Activated CD8-positive, alpha-beta T cell treated with anti-CD3 and anti-CD28 coated beads, Interleukin-2, amount 10 ng/mL, durations not matched to agents 7 days and 5 days (primary cell): ENCODE data around the gene FADS2. TPM values are rescaled to one million over a fixed set of nuclear protein-coding genes. Genes with fewer than 3 reads are reported as not detected.
A peak's percentile ranks its signal among the peaks of the same experiment; 100 is the strongest.

Source experiments
- ATAC-seq: fragments of 150-1000 bp; cut with Tn5 transposase; one replicate; pipeline ENCODE4 v1.10.0; 2021; ENCODE audit warnings: moderate library complexity
- CTCF ChIA-PET: fragments of 350-600 bp; sonication (Branson Sonifier 250); formaldehyde crosslinking; loops from one replicate; lab custom pipeline; 2021; ENCODE audit warnings: antibody characterized with exemption; lab: Charles Lee
- POLR2A ChIA-PET: fragments of 350-600 bp; sonication (Branson Sonifier 250); formaldehyde crosslinking; loops from one replicate; lab custom pipeline; 2021; ENCODE audit warnings: antibody characterized with exemption; lab: Charles Lee
- DNase-seq: peaks from one replicate; pipeline ENCODE4 v3.0.0-alpha.2; 2020
- H3K27ac Mint-ChIP-seq: one replicate; pipeline ENCODE4 v1.8.0; 2021; ENCODE audit warnings: mild to moderate bottlenecking, mixed read lengths
- H3K27me3 Mint-ChIP-seq: one replicate; pipeline ENCODE4 v1.8.0; 2021; ENCODE audit warnings: low read depth, mixed read lengths
- H3K36me3 Mint-ChIP-seq: one replicate; pipeline ENCODE4 v1.8.0; 2021; ENCODE audit warnings: low read depth, mixed read lengths
- H3K4me1 Mint-ChIP-seq: one replicate; pipeline ENCODE4 v1.8.0; 2021; ENCODE audit warnings: low read depth, mixed read lengths
- H3K4me3 Mint-ChIP-seq: one replicate; pipeline ENCODE4 v1.8.0; 2021; ENCODE audit warnings: mild to moderate bottlenecking, mixed read lengths
- H3K9me3 Mint-ChIP-seq: one replicate; pipeline ENCODE4 v1.8.0; 2022; ENCODE audit warnings: mixed read lengths; ENCODE audit not compliant: insufficient read depth
- total RNA-seq, 2 experiments: library from RNA; stranded (reverse); gene quantifications; one replicate each; pipeline ENCODE4 v1.2.3, GENCODE V29; 2021

FADS2 gene
- total RNA-seq, 2 experiments from 2014 or later, result 395 to 416 TPM

DNA sequence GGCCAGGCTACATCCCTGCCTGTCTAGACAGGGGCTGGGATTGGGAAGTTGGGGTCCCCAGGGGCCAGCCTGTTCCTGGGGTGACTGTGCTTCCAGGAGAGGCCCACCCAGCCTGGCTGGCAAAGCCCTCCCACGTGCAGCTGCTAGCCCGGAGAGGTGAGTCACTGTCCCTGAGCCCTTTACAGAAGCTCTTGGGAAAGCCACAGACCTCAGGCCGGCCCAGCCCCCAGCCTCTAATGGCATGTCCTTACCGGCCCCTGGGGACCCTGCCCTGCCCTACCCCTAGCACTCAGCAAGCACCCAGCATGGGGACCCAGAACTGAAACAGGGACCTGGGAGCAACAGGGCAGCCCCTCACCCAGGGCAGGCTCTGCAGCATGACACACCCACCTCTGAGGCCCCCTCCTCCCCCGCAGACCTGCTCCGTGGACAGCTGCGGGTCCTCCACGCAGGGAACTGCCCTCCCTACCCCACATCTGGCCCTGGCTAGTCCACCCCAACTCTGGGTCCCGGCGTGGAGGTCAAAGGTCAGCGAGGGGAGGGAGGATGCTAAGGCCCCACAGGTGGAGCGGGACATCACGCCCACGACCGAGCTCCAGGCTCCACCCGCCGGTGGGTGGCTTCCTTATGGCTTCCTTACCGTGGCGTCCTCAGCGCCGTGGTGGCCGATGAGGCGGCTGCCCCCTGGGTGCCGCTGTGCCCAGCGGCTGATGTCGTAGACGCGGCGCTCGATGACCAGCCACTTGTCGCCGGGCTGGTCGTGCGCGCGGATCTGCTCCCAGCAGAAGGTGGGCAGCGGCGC, 62.6 kb downstream of the FADS2 start:
- H3K27me3 Mint-ChIP-seq, result peaks cover 4% of the 10 kb centered on the region
- no peaks in the 10 kb centered on the region for H3K36me3 Mint-ChIP-seq
- peak overlapping the region; percentile 79 for H3K4me3 Mint-ChIP-seq
- H3K27ac Mint-ChIP-seq, result peak overlapping the region; percentile 30
- peaks cover 4% of the 10 kb centered on the region for H3K4me1 Mint-ChIP-seq
- DNase-seq (peak; percentile 45), ATAC-seq (peak; percentile 54)
- ChIA-PET CTCF (interaction anchor here (1.1 to 5.2 kb wide), 6 partner anchors 8 to 455 kb away, joined by 3 to 27 read pairs (median 9); no protein-coding TSS in a partner anchor), POLR2A (no interaction called here)
- H3K9me3 Mint-ChIP-seq, result no peaks in the 10 kb centered on the region

GRCh38 chr11:61891331-61892084, 63.4 kb downstream of the FADS2 start, which contains the start of gene FADS3:
Gene FADS3, minus strand, starts transcription at chr11:61891545. Its CDS starts 164 bp downstream, at chr11:61891381.
- Mint-ChIP-seq H3K27me3 (peaks cover 4% of the 10 kb centered on the region), H3K27ac (peak within 1 kb of the TSS; percentile 30), H3K4me3 (peak within 1 kb of the TSS; percentile 79), H3K9me3 (no peaks in the 10 kb centered on the region), H3K36me3 (no peaks in the 10 kb centered on the region), H3K4me1 (peaks cover 4% of the 10 kb centered on the region)
- DNase-seq, result peak; percentile 58
- ATAC-seq, result peak; percentile 85
- ChIA-PET CTCF (interaction anchor here (1.4 to 5.2 kb wide), 6 partner anchors 8 to 217 kb away, joined by 6 to 27 read pairs (median 11); no protein-coding TSS in a partner anchor), POLR2A (no interaction called here)

GRCh38 chr11:61892085-61892370, 63.9 kb downstream of the FADS2 start:
- no peak for DNase-seq
- H3K4me1 Mint-ChIP-seq, result peaks cover 4% of the 10 kb centered on the region
- peaks cover 4% of the 10 kb centered on the region for H3K27me3 Mint-ChIP-seq
- H3K4me3 Mint-ChIP-seq, result peak overlapping the region; percentile 64
- no peaks in the 10 kb centered on the region for H3K36me3 Mint-ChIP-seq
- H3K9me3 Mint-ChIP-seq, result no peaks in the 10 kb centered on the region
- no peak overlapping the region for H3K27ac Mint-ChIP-seq
- ChIA-PET CTCF (interaction anchor here (1.9 to 5.2 kb wide), 5 partner anchors 21 to 216 kb away, joined by 6 to 27 read pairs (median 11); no protein-coding TSS in a partner anchor), POLR2A (interaction anchor here (0.8 kb wide), 1 partner anchor 76 kb away, joined by 3 read pairs; the partner anchor contains the start of gene FTH1)
- ATAC-seq, result no peak

- ChIA-PET POLR2A (no interaction called here), CTCF (interaction anchor here (1.9 to 3.7 kb wide), 3 partner anchors 23 to 214 kb away, joined by 7 to 13 read pairs (median 11); no protein-coding TSS in a partner anchor)
- H3K27ac Mint-ChIP-seq, result no peak overlapping the region
- no peaks in the 10 kb centered on the region for H3K9me3 Mint-ChIP-seq
- no peaks in the 10 kb centered on the region for H3K36me3 Mint-ChIP-seq
- no peak overlapping the region for H3K4me3 Mint-ChIP-seq
- H3K27me3 Mint-ChIP-seq, result peaks cover 4% of the 10 kb centered on the region
- DNase-seq (no peak), ATAC-seq (no peak)
- H3K4me1 Mint-ChIP-seq, result peaks cover 6% of the 10 kb centered on the region
These were observed 65.9 kb downstream of the FADS2 start for GRCh38 chr11:61893981-61894380.

DNA sequence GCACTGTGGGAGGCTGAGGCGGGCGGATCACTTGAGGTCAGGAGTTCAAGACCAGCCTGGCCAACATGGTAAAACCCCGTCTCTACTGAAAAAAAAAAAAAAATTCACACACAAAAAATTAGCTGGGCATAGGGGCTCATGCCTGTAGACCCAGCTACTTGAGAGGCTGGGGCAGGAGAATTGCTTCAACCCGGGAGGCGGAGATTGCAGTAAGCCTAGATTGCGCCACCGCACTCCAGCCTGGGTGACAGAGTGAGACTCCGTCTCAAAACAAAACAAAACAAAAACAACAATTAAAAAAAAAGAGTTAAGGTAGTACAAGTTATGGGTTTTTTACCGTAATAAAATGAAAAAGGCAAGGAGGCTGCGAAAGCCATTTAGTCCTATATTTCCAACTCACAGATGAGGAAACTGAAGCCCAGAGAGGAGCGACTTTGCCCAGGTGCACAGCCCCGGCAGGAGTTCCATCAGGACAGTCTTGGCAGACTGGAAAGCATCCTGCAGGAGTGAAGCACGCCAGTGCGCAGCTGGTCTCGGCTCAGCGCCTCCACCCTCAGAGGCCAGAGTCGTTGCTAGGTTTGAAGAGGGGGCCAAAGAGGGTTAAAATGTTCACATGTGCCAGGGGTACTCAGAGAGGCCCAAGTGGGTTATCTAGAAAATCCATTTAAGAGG, 67.1 kb downstream of the FADS2 start:
- Mint-ChIP-seq H3K4me1 (peaks cover 10% of the 10 kb centered on the region), H3K27me3 (peaks cover 4% of the 10 kb centered on the region), H3K4me3 (no peak overlapping the region), H3K9me3 (no peaks in the 10 kb centered on the region), H3K36me3 (no peaks in the 10 kb centered on the region), H3K27ac (no peak overlapping the region)
- CTCF ChIA-PET, result interaction anchor here (7.8 to 11.5 kb wide), 3 partner anchors 54 to 214 kb away, joined by 139 to 337 read pairs (median 193); partner anchors contain the start of gene BEST1
- POLR2A ChIA-PET, result no interaction called here
- DNase-seq, result no peak
- no peak for ATAC-seq

DNA sequence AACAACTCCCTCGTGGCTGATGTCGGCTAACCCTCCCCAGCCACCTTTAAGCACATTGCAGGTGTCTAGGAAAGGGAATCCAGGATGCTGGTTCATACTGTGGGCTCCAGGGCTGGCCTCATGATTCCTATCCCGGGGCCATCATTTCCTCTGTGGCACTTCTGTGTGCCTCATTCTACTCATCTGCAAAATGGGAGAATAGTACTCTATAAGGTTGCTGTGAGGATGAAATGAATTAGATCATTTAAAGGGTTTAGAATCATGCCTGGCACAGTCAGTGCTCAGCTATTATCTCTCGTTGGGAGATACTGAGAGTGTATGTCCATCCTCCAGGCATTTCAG, 67.6 kb downstream of the FADS2 start:
- Mint-ChIP-seq H3K4me3 (no peak overlapping the region), H3K27ac (no peak overlapping the region), H3K9me3 (no peaks in the 10 kb centered on the region), H3K27me3 (peaks cover 4% of the 10 kb centered on the region), H3K4me1 (peaks cover 9% of the 10 kb centered on the region), H3K36me3 (no peaks in the 10 kb centered on the region)
- POLR2A ChIA-PET, result no interaction called here
- CTCF ChIA-PET, result interaction anchor here (1.1 to 11.5 kb wide), 5 partner anchors 53 to 214 kb away, joined by 3 to 337 read pairs (median 139); partner anchors contain the start of gene BEST1
- no peak for DNase-seq
- ATAC-seq, result no peak

DNA sequence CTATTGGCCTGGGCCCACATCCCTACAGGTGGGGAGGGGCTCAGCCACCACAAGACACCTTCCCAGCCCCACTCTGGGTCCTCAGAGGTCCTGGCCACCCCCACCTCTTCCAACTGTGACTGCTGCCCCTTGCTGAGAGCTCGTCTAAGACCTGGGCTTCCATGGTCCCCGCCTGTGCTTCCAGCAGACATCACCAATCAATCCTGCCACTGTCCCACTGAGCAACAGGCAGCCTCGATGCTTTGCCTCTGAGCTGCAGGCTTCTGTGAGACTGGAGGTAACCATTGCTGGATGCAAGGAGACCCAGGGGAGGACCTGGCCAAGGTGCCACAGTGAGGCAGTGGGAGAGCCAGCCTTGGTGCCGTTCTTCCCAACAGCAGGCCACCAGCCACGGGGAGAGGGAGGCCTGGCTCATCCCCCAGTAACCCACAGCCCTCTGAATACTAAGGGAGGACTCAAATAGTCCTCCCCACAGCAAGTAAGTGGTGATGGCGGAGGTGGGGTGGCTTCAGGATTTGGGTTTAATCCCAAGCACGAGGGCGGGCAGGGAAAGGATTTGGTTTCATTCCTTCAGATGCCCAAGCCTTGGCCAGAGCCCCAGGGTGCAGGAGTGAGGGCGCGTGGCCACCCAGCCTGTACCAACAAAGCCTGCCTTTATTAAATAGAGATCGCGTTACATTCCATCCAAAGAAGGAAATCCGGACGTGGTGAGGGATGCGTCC, 68.7 kb downstream of the FADS2 start:
- no peaks in the 10 kb centered on the region for H3K9me3 Mint-ChIP-seq
- ChIA-PET POLR2A (interaction anchor here (1.1 kb wide), 1 partner anchor 185 kb away, joined by 3 read pairs; no protein-coding TSS in a partner anchor), CTCF (interaction anchor here (1.0 to 11.5 kb wide), 13 partner anchors 8 to 237 kb away, joined by 3 to 337 read pairs (median 5); partner anchors contain the start of gene BEST1)
- H3K36me3 Mint-ChIP-seq, result no peaks in the 10 kb centered on the region
- DNase-seq (no peak), ATAC-seq (no peak)
- H3K27ac Mint-ChIP-seq, result no peak overlapping the region
- no peak overlapping the region for H3K4me3 Mint-ChIP-seq
- H3K27me3 Mint-ChIP-seq, result peaks cover 4% of the 10 kb centered on the region
- H3K4me1 Mint-ChIP-seq, result peaks cover 7% of the 10 kb centered on the region

- Mint-ChIP-seq H3K4me3 (no peak overlapping the region), H3K4me1 (peaks cover 7% of the 10 kb centered on the region), H3K9me3 (no peaks in the 10 kb centered on the region), H3K27me3 (peaks cover 2% of the 10 kb centered on the region), H3K27ac (no peak overlapping the region), H3K36me3 (no peaks in the 10 kb centered on the region)
- DNase-seq (peak; percentile 81), ATAC-seq (peak; percentile 63)
- ChIA-PET POLR2A (interaction anchor here (1.0 to 1.1 kb wide), 2 partner anchors 184 to 211 kb away, joined by 3 read pairs; no protein-coding TSS in a partner anchor), CTCF (interaction anchor here (0.6 to 11.5 kb wide), 33 partner anchors 9 to 274 kb away, joined by 3 to 337 read pairs (median 5); partner anchors contain the start of genes BEST1, FTH1 and INCENP)
These were observed 69.5 kb downstream of the FADS2 start for GRCh38 chr11:61897387-61898246.

DNA sequence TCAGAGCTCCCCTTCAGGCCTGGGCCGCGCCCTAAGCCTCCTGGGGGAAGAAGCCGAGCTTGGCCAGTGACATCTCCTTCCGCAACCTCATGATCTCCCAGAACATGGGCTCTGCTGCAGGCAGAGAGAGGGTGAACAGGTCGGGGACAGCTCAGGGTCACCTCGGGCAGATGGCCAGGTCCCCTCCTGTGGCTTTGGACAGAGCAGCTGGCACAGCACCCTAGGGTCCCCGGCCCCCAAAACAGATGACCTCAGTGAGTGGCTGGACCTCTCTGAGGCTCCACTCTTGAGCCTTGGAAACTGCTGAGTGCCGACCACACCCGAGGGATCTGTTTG, 70.1 kb downstream of the FADS2 start:
- Mint-ChIP-seq H3K27me3 (no peaks in the 10 kb centered on the region), H3K36me3 (no peaks in the 10 kb centered on the region), H3K27ac (no peak overlapping the region), H3K4me1 (peaks cover 7% of the 10 kb centered on the region), H3K4me3 (no peak overlapping the region), H3K9me3 (no peaks in the 10 kb centered on the region)
- ChIA-PET POLR2A (interaction anchor here (0.9 to 1.0 kb wide), 2 partner anchors 69 to 210 kb away, joined by 3 read pairs; partner anchors contain the start of gene FTH1), CTCF (interaction anchor here (0.6 to 11.5 kb wide), 32 partner anchors 10 to 274 kb away, joined by 3 to 337 read pairs (median 5); partner anchors contain the start of genes BEST1, FTH1 and INCENP)
- ATAC-seq (no peak), DNase-seq (no peak)
